Upper lobe of left lung (tissue), 6 donors: Measurements from ENCODE around the gene PRR22. TPM values are rescaled to one million over a fixed set of nuclear protein-coding genes. Genes with fewer than 3 reads are reported as not detected.
A peak's percentile ranks its signal among the peaks of the same experiment; 100 is the strongest.

Experiments used
- ATAC-seq, 2 donors: fragments of 200-7000 bp; cut with Tn5 transposase; one replicate each; pipeline ENCODE4 v1.9.1; 2022; ENCODE audit warnings: mild to moderate bottlenecking in 2 of 2, moderate library complexity in 2 of 2; ENCODE audit not compliant: low FRiP score in 2 of 2
- DNase-seq, 2 donors: peaks; one replicate each; pipeline ENCODE4 v3.0.0-alpha.2; 2019 to 2020
- H3K27ac ChIP-seq, 4 donors: fragments of 200-600 bp; sonication (generic); one replicate each; pipeline ENCODE4 v1.5.1; 2016 to 2019
- H3K27me3 ChIP-seq, 4 donors: fragments of 200-600 bp; sonication (generic); one replicate each; pipeline ENCODE4 v1.5.1; 2017 to 2019
- H3K36me3 ChIP-seq, 4 donors: fragments of 200-600 bp; sonication (generic); one replicate each; pipeline ENCODE4 v1.5.1; 2016 to 2019
- H3K4me1 ChIP-seq, 4 donors: fragments of 200-600 bp; sonication (generic); one replicate each; pipeline ENCODE4 v1.5.1; 2018 to 2019
- H3K4me3 ChIP-seq, 4 donors: fragments of 200-600 bp; sonication (generic); one replicate each; pipeline ENCODE4 v1.5.1; 2017 to 2019; ENCODE audit warnings: mild to moderate bottlenecking in 2 of 4, moderate library complexity in 1 of 4
- H3K9me3 ChIP-seq, 4 donors: fragments of 200-600 bp; sonication (generic); one replicate each; pipeline ENCODE4 v1.5.1; 2018 to 2019
- CTCF ChIP-seq, 6 experiments: fragments of 450-650 bp in 4 of 6; fragments of 200-600 bp in 2 of 6; sonication (generic) in 2 of 6; IDR thresholded peaks; one replicate each; pipeline ENCODE4 v1.5.1; 2016 to 2019; ENCODE audit warnings: antibody characterized with exemption in 6 of 6
- EP300 ChIP-seq, 4 donors: sonication (generic); formaldehyde crosslinking; IDR thresholded peaks; one replicate each; pipeline ENCODE4 v1.5.1; 2017; ENCODE audit warnings: antibody characterized with exemption in 4 of 4, control low read depth in 2 of 4
- POLR2A ChIP-seq, 4 donors: fragments of 450-650 bp; IDR thresholded peaks; one replicate each; pipeline ENCODE4 v1.5.1; 2016 to 2017; ENCODE audit warnings: antibody characterized with exemption in 4 of 4, mild to moderate bottlenecking in 2 of 4
- POLR2AphosphoS5 ChIP-seq, 2 donors: sonication (generic); formaldehyde crosslinking; IDR thresholded peaks; one replicate each; pipeline ENCODE4 v1.5.1; 2017; ENCODE audit warnings: antibody characterized with exemption in 2 of 2
- WGBS, 2 donors: methylation state at CpG; one replicate each; pipeline ENCODE4 v1.1.5; 2017 to 2018; 5-methylcytosine and 5-hydroxymethylcytosine counted together
- total RNA-seq, 6 donors: library from RNA; depleted of rRNA in 4 of 6; stranded (reverse); fragments of >200 nt in 4 of 6; gene quantifications; one replicate each; pipeline versions ENCODE4 v1.1.0 to v1.2.1, GENCODE V29; 2016 to 2021
- donor health status: DM: no; HTN: no; CAD: no; lungs with moderate emphysema.
- donor health status: DM: no; HTN: yes; CAD: no; lungs with severe emphysema.

PRR22 gene
- total RNA-seq, 6 donors from 2014 or later: 1.8 to 4.4 (median 3.4) TPM

DNA sequence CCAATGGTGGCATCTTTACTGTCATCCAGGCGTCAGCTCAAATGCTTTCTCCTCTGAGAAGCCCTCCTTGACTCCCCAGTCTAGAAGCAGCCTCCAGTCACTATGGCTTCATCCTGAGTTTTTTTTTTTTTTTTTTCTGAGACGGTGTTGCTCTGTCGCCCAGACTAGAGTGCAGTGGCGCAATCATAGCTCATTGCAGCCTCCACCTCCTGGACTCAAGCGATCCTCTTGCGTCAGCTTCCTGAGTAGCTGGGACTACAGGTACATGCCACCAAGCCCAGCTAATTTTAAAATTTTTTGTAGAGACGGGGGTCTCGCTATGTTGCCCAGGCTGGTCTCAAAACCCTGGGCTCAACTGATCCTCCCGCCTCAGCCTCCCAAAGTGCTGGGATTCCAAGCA, 24.5 kb upstream of the PRR22 start:
- no peak for TF ChIP-seq EP300 (IDR thresholded peaks at IDR 0.05)
- TF ChIP-seq POLR2A (IDR thresholded peaks at IDR 0.05): no peak
- TF ChIP-seq CTCF (IDR thresholded peaks at IDR 0.05): no peak
- no peak for TF ChIP-seq POLR2AphosphoS5 (IDR thresholded peaks at IDR 0.05)
- Histone ChIP-seq H3K9me3 (no peaks in the 10 kb centered on the region), H3K4me1 (peaks cover 5 to 17% (median 10%) of the 10 kb centered on the region in 4 donors), H3K27ac (peak overlapping the region in 1 of 4 donors; percentile 30), H3K36me3 (no peaks in the 10 kb centered on the region), H3K4me3 (no peak overlapping the region), H3K27me3 (peaks cover 0 to 15% (median 6%) of the 10 kb centered on the region in 4 donors)
- WGBS, 2 donors: 55 to 57% methylated on average over 9 of the region's 9 CpGs
- ATAC-seq (no peak), DNase-seq (peak in 1 of 2 donors; percentile 90)

GRCh38 chr19:5808120-5808816, 23.7 kb upstream of the PRR22 start:
- H3K27ac ChIP-seq: no peak overlapping the region
- DNase-seq (no peak), ATAC-seq (no peak)
- no peaks in the 10 kb centered on the region for H3K36me3 ChIP-seq
- 85 to 89% methylated on average over 17 to 20 of the region's 21 CpGs for WGBS, 2 donors
- no peak overlapping the region for H3K4me3 ChIP-seq
- H3K27me3 ChIP-seq: peaks cover 0 to 17% (median 8%) of the 10 kb centered on the region in 4 donors
- H3K4me1 ChIP-seq: peaks cover 13 to 25% (median 17%) of the 10 kb centered on the region in 4 donors
- H3K9me3 ChIP-seq: no peaks in the 10 kb centered on the region
- TF ChIP-seq POLR2A (IDR thresholded peaks at IDR 0.05) (no peak), CTCF (IDR thresholded peaks at IDR 0.05) (no peak), POLR2AphosphoS5 (IDR thresholded peaks at IDR 0.05) (no peak), EP300 (IDR thresholded peaks at IDR 0.05) (no peak)

- Histone ChIP-seq H3K36me3 (no peaks in the 10 kb centered on the region), H3K4me1 (peaks cover 17 to 34% (median 19%) of the 10 kb centered on the region in 4 donors), H3K27ac (no peak overlapping the region), H3K4me3 (no peak overlapping the region), H3K27me3 (peaks cover 0 to 24% (median 10%) of the 10 kb centered on the region in 4 donors), H3K9me3 (no peaks in the 10 kb centered on the region)
- DNase-seq (no peak), ATAC-seq (no peak)
- 89 to 99% methylated on average over 5 of the region's 5 CpGs for WGBS, 2 donors
- TF ChIP-seq EP300 (IDR thresholded peaks at IDR 0.05) (no peak), POLR2A (IDR thresholded peaks at IDR 0.05) (no peak), CTCF (IDR thresholded peaks at IDR 0.05) (no peak), POLR2AphosphoS5 (IDR thresholded peaks at IDR 0.05) (no peak)
These were observed 22.4 kb upstream of the PRR22 start for GRCh38 chr19:5806905-5807304.

DNA sequence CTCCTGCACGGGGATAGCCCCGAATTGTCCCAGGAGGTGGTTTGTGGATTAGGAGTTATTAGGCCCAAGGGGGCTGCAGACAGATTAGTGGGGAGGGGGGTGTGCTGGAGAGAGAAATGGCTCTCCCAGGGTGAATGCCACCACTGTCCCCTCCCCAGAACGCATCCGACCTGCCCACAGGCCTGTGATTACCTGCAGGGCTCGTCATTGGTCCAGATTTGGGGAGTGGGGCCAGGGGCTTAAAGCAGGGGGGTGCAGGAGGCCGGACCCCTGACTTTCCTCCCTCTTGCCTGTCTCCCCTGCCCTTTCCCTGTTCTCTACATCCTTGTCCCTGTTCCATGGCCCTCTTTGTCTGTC, 21.6 kb upstream of the PRR22 start:
- Histone ChIP-seq H3K36me3 (no peaks in the 10 kb centered on the region), H3K27ac (peak overlapping the region in 1 of 4 donors; percentile 34), H3K27me3 (peaks cover 0 to 29% (median 11%) of the 10 kb centered on the region in 4 donors), H3K4me3 (peak overlapping the region in 1 of 4 donors; percentile 47), H3K4me1 (peaks cover 17 to 36% (median 19%) of the 10 kb centered on the region in 4 donors), H3K9me3 (no peaks in the 10 kb centered on the region)
- WGBS, 2 donors: 37 to 46% methylated on average over 6 of the region's 6 CpGs
- no peak for TF ChIP-seq EP300 (IDR thresholded peaks at IDR 0.05)
- TF ChIP-seq CTCF (IDR thresholded peaks at IDR 0.05): peak in 1 of 6 experiments; percentile 17
- no peak for TF ChIP-seq POLR2AphosphoS5 (IDR thresholded peaks at IDR 0.05)
- DNase-seq (no peak), ATAC-seq (no peak)
